ENCODE results near the gene SIM2.
A peak's percentile ranks its signal among the peaks of the same experiment; 100 is the strongest.

The SIM2 gene

GRCh38 chr21:36743008-36743407, 44.1 kb downstream of the SIM2 start:
- no peak for DNase-seq

GRCh38 chr21:36743446-36743845, 44.5 kb downstream of the SIM2 start:
- no peak for DNase-seq

GRCh38 chr21:36744190-36744559, 45.3 kb downstream of the SIM2 start:
- no peak for DNase-seq

GRCh38 chr21:36744560-36745231, 45.8 kb downstream of the SIM2 start:
- no peak for DNase-seq

- DNase-seq: no peak
These were observed 46.5 kb downstream of the SIM2 start for GRCh38 chr21:36745459-36745858.

GRCh38 chr21:36747041-36747814, 48.3 kb downstream of the SIM2 start:
- DNase-seq: no peak

- DNase-seq: peak; percentile 62 to 64
These were observed 49.0 kb downstream of the SIM2 start for GRCh38 chr21:36747815-36748383.

GRCh38 chr21:36749935-36750575, 51.1 kb downstream of the SIM2 start:
- DNase-seq: no peak

- no peak for DNase-seq
These were observed 51.7 kb downstream of the SIM2 start for GRCh38 chr21:36750576-36750959.

- no peak for DNase-seq
These were observed 52.5 kb downstream of the SIM2 start for GRCh38 chr21:36751383-36751782.

GRCh38 chr21:36753556-36753955, 54.6 kb downstream of the SIM2 start:
- no peak for DNase-seq

GRCh38 chr21:36754241-36754898, 55.5 kb downstream of the SIM2 start:
- DNase-seq: no peak

- DNase-seq: no peak
These were observed 57.6 kb downstream of the SIM2 start for GRCh38 chr21:36756527-36756926.

GRCh38 chr21:36757196-36757595, 58.3 kb downstream of the SIM2 start:
- no peak for DNase-seq

GRCh38 chr21:36759348-36760083, 60.6 kb downstream of the SIM2 start:
- no peak for DNase-seq

- no peak for DNase-seq
These were observed 62.8 kb downstream of the SIM2 start for GRCh38 chr21:36761685-36762084.

- DNase-seq: no peak
These were observed 63.7 kb downstream of the SIM2 start for GRCh38 chr21:36762642-36763041.

- DNase-seq: no peak
These were observed 64.4 kb downstream of the SIM2 start for GRCh38 chr21:36763305-36763704.

- no peak for DNase-seq
These were observed 66.3 kb downstream of the SIM2 start for GRCh38 chr21:36765229-36765628.

- DNase-seq: no peak
These were observed 67.6 kb downstream of the SIM2 start for GRCh38 chr21:36766511-36766910.

GRCh38 chr21:36767096-36767495, 68.2 kb downstream of the SIM2 start:
- DNase-seq: no peak

- DNase-seq: no peak
These were observed 69.6 kb downstream of the SIM2 start for GRCh38 chr21:36768496-36768895.

Measured in activated CD4-positive, alpha-beta T cell treated with anti-CD3 and anti-CD28 coated beads, Interleukin-2, amount 50 U/mL, for 48 hours (primary cell).